Mammary epithelial cell (primary cell): ENCODE results near the gene SCNN1A.

Experiments used
- EZH2 ChIP-seq: IDR thresholded peaks from 2 replicates; pipeline ENCODE4 v1.6.1; 2012; ENCODE audit warnings: low read length, inconsistent platforms, borderline replicate concordance
- TF ChIP-seq, protein P1 (sequence below), 2 donors: IDR thresholded peaks in 1 of 2; conservative IDR thresholded peaks in 1 of 2; 2 replicates each; pipeline ENCODE4 v1.5.1; 2011 to 2012; ENCODE audit warnings: inconsistent platforms in 2 of 2, low read length in 2 of 2, mild to moderate bottlenecking in 2 of 2, control low read depth in 1 of 2, low read depth in 1 of 2; ENCODE audit not compliant: insufficient read depth in 1 of 2; ENCODE audit errors: extremely low read depth in 1 of 2

DNA sequence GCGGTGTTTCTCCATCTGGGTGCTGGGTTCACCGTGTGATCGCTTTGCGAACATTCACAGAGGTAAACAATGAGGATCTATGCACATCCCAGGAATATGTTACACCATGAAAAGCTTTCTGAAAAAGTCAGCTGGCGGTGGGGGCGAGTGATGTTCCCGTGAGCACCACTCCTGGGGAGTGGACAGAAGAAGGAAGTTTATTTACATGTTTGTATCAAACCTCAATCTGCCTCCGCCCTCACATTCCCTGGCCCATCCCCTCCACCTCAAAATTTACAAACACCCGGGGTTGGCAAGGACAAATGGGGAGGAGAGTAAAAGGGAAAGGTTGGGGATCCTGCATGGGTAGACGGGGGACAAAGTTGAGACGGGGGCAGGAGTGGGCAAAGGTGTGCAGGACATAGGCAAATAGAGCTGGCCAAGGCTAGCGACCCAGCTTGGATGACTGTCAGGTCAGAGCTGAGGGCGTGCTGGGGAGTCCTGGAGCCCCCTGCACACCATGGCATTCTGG is 40.4 kb downstream of the SCNN1A start:
- TF ChIP-seq, protein P1, sequence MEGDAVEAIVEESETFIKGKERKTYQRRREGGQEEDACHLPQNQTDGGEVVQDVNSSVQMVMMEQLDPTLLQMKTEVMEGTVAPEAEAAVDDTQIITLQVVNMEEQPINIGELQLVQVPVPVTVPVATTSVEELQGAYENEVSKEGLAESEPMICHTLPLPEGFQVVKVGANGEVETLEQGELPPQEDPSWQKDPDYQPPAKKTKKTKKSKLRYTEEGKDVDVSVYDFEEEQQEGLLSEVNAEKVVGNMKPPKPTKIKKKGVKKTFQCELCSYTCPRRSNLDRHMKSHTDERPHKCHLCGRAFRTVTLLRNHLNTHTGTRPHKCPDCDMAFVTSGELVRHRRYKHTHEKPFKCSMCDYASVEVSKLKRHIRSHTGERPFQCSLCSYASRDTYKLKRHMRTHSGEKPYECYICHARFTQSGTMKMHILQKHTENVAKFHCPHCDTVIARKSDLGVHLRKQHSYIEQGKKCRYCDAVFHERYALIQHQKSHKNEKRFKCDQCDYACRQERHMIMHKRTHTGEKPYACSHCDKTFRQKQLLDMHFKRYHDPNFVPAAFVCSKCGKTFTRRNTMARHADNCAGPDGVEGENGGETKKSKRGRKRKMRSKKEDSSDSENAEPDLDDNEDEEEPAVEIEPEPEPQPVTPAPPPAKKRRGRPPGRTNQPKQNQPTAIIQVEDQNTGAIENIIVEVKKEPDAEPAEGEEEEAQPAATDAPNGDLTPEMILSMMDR (conservative IDR thresholded peaks at IDR 0.05 in 1 of 2, IDR thresholded peaks at IDR 0.05 in 1 of 2; ENCODE audit: extremely low read depth in 1 of 2, insufficient read depth in 1 of 2, low read depth in 1 of 2, low read length in 2 of 2) = no peak
- TF ChIP-seq EZH2 = no peak
